A673 (cell line): ENCODE measurements around the gene UGP2. TPM values are rescaled to one million over a fixed set of nuclear protein-coding genes. Genes with fewer than 3 reads are reported as not detected.
"Not testable (repeated sequence)": the region's sequence is repeated elsewhere in the genome, so short reads cannot be mapped to it uniquely, and the experiment has no call there.

Source experiments
- BruUV-seq: library from RNA; stranded (reverse); fragments of 400-500 nt; replicated peaks from 2 replicates; lab custom pipeline; 2021; lab: Mats Ljungman, UMichigan
- CTCF ChIA-PET: fragments of 300-600 bp; sonication (Branson Sonifier 250); formaldehyde crosslinking; loops from one replicate; lab custom pipeline; 2022; ENCODE audit warnings: antibody characterized with exemption; lab: Charles Lee
- POLR2A ChIA-PET: fragments of 300-600 bp; sonication (Branson Sonifier 250); formaldehyde crosslinking; loops from one replicate; lab custom pipeline; 2022; ENCODE audit warnings: antibody characterized with exemption; ENCODE audit not compliant: low non-redundant PET; lab: Charles Lee
- DNase-seq: peaks from one replicate; pipeline ENCODE4 v3.0.0-alpha.2; 2015; ENCODE audit warnings: low spot score
- H3K27ac ChIP-seq: fragments of 200-600 bp; sonication (generic); 2 replicates; pipeline ENCODE4 v1.5.1; 2016; ENCODE audit warnings: mixed run types, low read depth, mild to moderate bottlenecking, mixed read lengths, antibody characterized with exemption, low read length; ENCODE audit not compliant: poor library complexity, severe bottlenecking
- H3K27me3 ChIP-seq: fragments of 200-600 bp; sonication (generic); replicated peaks from 2 replicates; pipeline ENCODE4 v1.6.1; 2017; ENCODE audit warnings: mixed run types, low read depth, mild to moderate bottlenecking, mixed read lengths, antibody characterized with exemption, low read length; ENCODE audit not compliant: insufficient read depth, poor library complexity
- H3K36me3 ChIP-seq: fragments of 200-600 bp; sonication (generic); 2 replicates; pipeline ENCODE4 v1.6.1; 2016; ENCODE audit warnings: mixed run types, mild to moderate bottlenecking, mixed read lengths, antibody characterized with exemption, low read length; ENCODE audit not compliant: insufficient read depth, poor library complexity, severe bottlenecking
- H3K4me1 ChIP-seq: fragments of 200-600 bp; sonication (generic); 2 replicates; pipeline ENCODE4 v1.6.1; 2017; ENCODE audit warnings: mixed run types, mild to moderate bottlenecking, mixed read lengths, antibody characterized with exemption, low read length; ENCODE audit not compliant: insufficient read depth, poor library complexity, severe bottlenecking
- H3K4me3 ChIP-seq: fragments of 200-600 bp; sonication (generic); 2 replicates; pipeline ENCODE4 v1.5.1; 2016; ENCODE audit warnings: low read depth, mixed run types, mild to moderate bottlenecking, mixed read lengths, low read length; ENCODE audit not compliant: poor library complexity, severe bottlenecking
- H3K9me3 ChIP-seq: fragments of 200-600 bp; sonication (generic); 2 replicates; pipeline ENCODE4 v1.6.1; 2016; ENCODE audit warnings: mixed run types, low read depth, mild to moderate bottlenecking, mixed read lengths, antibody characterized with exemption, low read length; ENCODE audit not compliant: poor library complexity, severe bottlenecking
- EZH2 ChIP-seq: fragments of 200-600 bp; sonication (generic); IDR thresholded peaks from 2 replicates; pipeline ENCODE4 v1.6.1; 2017; ENCODE audit warnings: borderline replicate concordance, low read depth, mild to moderate bottlenecking, mixed read lengths, antibody characterized with exemption, low read length; ENCODE audit not compliant: poor library complexity, severe bottlenecking
- intact Hi-C: fragments of 100-400 bp; cut with micrococcal nuclease; formaldehyde crosslinking; loops from one replicate; pipeline ENCODE4 v1.10.0; 2022; ENCODE audit not compliant: unreplicated experiment
- total RNA-seq: library from RNA; stranded (reverse); gene quantifications from 2 replicates; pipeline ENCODE4 v1.2.3, GENCODE V29; 2021
- TF ChIP-seq, protein P1 (sequence below): fragments of 300-800, 200-600 bp; sonication (generic); conservative IDR thresholded peaks from 2 replicates; pipeline ENCODE4 v1.5.1; 2017; ENCODE audit warnings: low read depth, mild to moderate bottlenecking, antibody characterized with exemption, low read length, moderate library complexity, mixed read lengths

Gene UGP2
- total RNA-seq, 1 experiment from 2014 or later, result 60.3 TPM

DNA sequence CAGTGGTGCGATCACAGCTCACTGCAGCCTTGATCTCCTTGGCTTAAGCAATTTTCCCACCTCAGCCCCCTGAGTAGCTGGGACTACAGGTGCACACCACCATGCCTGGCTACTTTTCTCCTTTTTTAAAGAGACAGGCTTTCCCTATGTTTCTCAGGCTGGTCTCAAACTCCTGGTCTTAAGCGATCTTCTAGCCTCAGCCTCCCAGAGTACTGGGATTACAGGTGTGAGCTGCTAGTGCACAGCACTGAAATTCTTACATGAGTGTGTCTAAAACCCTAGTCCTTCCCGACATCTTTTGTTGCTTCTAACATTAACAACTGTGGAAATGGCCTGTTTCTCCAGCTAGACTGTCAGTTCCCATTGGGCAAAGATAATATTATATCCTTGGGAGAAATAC lies 2.9 kb downstream of the UGP2 start:
- peaks cover 31% of the 10 kb centered on the region for H3K4me1 ChIP-seq
- H3K9me3 ChIP-seq, result no peaks in the 10 kb centered on the region
- no peak for DNase-seq
- TF ChIP-seq, protein P1, sequence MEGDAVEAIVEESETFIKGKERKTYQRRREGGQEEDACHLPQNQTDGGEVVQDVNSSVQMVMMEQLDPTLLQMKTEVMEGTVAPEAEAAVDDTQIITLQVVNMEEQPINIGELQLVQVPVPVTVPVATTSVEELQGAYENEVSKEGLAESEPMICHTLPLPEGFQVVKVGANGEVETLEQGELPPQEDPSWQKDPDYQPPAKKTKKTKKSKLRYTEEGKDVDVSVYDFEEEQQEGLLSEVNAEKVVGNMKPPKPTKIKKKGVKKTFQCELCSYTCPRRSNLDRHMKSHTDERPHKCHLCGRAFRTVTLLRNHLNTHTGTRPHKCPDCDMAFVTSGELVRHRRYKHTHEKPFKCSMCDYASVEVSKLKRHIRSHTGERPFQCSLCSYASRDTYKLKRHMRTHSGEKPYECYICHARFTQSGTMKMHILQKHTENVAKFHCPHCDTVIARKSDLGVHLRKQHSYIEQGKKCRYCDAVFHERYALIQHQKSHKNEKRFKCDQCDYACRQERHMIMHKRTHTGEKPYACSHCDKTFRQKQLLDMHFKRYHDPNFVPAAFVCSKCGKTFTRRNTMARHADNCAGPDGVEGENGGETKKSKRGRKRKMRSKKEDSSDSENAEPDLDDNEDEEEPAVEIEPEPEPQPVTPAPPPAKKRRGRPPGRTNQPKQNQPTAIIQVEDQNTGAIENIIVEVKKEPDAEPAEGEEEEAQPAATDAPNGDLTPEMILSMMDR, result no peak
- no peak for TF ChIP-seq EZH2
- intact Hi-C loops, result loop anchor here (5.0 kb wide), 2 partner anchors 147 to 257 kb away; partner anchors contain the start of genes MDH1 and WDPCP
- CTCF ChIA-PET, result interaction anchor here (0.5 kb wide), 2 partner anchors 157 to 158 kb away, joined by 3 read pairs; no protein-coding TSS in a partner anchor
- POLR2A ChIA-PET, result no interaction called here
- no peak overlapping the region for H3K27ac ChIP-seq
- no TSS peak for BruUV-seq
- H3K36me3 ChIP-seq, result no peaks in the 10 kb centered on the region
- H3K4me3 ChIP-seq, result no peak overlapping the region
- H3K27me3 ChIP-seq, result no peaks in the 10 kb centered on the region

DNA sequence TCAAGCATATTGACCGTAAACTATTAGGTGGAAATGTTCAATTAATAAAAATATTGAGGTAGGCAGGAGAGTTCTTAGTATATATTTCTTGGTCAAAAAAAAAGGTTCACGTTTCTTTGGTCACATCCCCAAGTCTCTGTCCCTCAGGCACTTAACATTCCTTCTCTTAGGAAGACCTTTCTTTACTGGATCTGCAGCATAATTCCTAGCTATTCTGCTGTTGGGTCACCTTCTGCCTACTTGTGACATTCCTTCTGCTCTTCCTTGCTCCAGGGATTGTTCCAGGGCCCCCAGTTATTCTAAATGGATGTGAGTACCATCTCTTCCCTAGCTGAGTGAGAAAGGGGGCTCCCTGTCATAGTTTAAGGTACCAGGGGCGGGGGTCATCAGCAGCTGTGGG lies 4.2 kb downstream of the UGP2 start:
- Histone ChIP-seq H3K9me3 (no peaks in the 10 kb centered on the region), H3K27ac (no peak overlapping the region), H3K36me3 (no peaks in the 10 kb centered on the region), H3K4me3 (no peak overlapping the region), H3K27me3 (no peaks in the 10 kb centered on the region), H3K4me1 (peaks cover 35% of the 10 kb centered on the region)
- TF ChIP-seq EZH2, result no peak
- TF ChIP-seq, protein P1, result no peak
- no peak for DNase-seq
- no TSS peak for BruUV-seq
- ChIA-PET CTCF (no interaction called here), POLR2A (no interaction called here)
- intact Hi-C loops, result no loop called here

DNA sequence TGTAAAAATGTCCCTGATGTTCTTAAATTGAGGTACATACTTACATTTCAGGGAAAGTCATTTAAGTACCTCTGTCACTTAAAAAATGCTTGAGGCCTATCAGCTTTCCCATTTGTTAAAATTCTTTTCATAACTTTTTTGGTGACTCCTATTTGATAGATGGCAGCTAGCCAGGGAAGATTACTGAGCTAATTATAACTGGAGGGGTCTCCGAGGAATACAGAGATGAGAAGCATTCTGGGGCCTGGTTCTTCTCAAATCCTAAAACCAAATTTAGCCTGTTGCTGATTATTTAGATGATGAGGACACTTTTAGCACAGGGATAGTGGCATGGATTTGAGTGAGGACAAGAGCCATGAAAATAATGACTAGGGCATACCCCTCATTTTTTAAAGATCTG lies 4.8 kb downstream of the UGP2 start:
- H3K27me3 ChIP-seq, result no peaks in the 10 kb centered on the region
- DNase-seq, result peak; percentile 64
- H3K4me3 ChIP-seq, result no peak overlapping the region
- TF ChIP-seq EZH2, result no peak
- TF ChIP-seq, protein P1, result no peak
- no TSS peak for BruUV-seq
- ChIA-PET CTCF (no interaction called here), POLR2A (no interaction called here)
- H3K27ac ChIP-seq, result no peak overlapping the region
- intact Hi-C loops, result no loop called here
- no peaks in the 10 kb centered on the region for H3K9me3 ChIP-seq
- peaks cover 35% of the 10 kb centered on the region for H3K4me1 ChIP-seq
- no peaks in the 10 kb centered on the region for H3K36me3 ChIP-seq

DNA sequence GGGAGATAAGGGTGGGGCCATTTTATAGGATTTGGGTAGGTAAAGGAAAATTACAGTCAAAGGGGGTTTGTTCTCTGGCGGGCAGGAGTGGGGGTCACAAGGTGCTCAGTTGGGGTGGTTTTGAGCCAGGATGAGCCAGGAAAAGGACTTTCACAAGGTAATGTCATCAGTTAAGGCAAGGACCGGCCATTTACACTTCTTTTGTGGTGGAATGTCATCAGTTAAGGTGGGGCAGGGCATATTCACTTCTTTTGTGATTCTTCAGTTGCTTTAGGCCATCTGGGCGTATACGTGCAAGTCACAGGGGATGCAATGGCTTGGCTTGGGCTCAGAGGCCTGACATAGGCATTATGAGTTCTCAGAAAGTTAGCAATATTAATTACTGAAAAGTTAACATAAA lies 5.9 kb downstream of the UGP2 start:
- H3K27me3 ChIP-seq, CTCF ChIA-PET, intact Hi-C loops, H3K9me3 ChIP-seq, BruUV-seq, POLR2A ChIA-PET, H3K27ac ChIP-seq, H3K4me3 ChIP-seq, H3K36me3 ChIP-seq, DNase-seq: not testable (repeated sequence)
- H3K4me1 ChIP-seq, result peaks cover 35% of the 10 kb centered on the region
